HG03520 (cell line): Measurements from ENCODE around the gene KCNMB1.

Experiments
- ATAC-seq: cut with Tn5 transposase; IDR thresholded peaks from one replicate; pipeline ENCODE4 v1.9.1; 2021; ENCODE audit warnings: mild to moderate bottlenecking, moderate library complexity; ENCODE audit not compliant: unreplicated experiment

KCNMB1 gene

GRCh38 chr5:170416526-170416925 lies 27.4 kb upstream of the KCNMB1 start:
- ATAC-seq: no peak

- no peak for ATAC-seq
These were observed 25.6 kb upstream of the KCNMB1 start for GRCh38 chr5:170414786-170415185.

- ATAC-seq: no peak
These were observed 24.7 kb upstream of the KCNMB1 start for GRCh38 chr5:170413897-170414296.

GRCh38 chr5:170411100-170411499 lies 21.9 kb upstream of the KCNMB1 start:
- no peak for ATAC-seq

GRCh38 chr5:170410401-170410800 lies 21.2 kb upstream of the KCNMB1 start:
- no peak for ATAC-seq

- no peak for ATAC-seq
These were observed 19.9 kb upstream of the KCNMB1 start for GRCh38 chr5:170408877-170409660.

GRCh38 chr5:170408226-170408625 lies 19.1 kb upstream of the KCNMB1 start:
- ATAC-seq: no peak

- ATAC-seq: no peak
These were observed 17.9 kb upstream of the KCNMB1 start for GRCh38 chr5:170407062-170407461.

- ATAC-seq: no peak
These were observed 16.6 kb upstream of the KCNMB1 start for GRCh38 chr5:170405817-170406216.

GRCh38 chr5:170404398-170404797 lies 15.2 kb upstream of the KCNMB1 start:
- no peak for ATAC-seq

GRCh38 chr5:170403675-170404074 lies 14.5 kb upstream of the KCNMB1 start:
- no peak for ATAC-seq

- no peak for ATAC-seq
These were observed 13.3 kb upstream of the KCNMB1 start for GRCh38 chr5:170402508-170402907.

GRCh38 chr5:170397059-170397458 lies 7.9 kb upstream of the KCNMB1 start:
- ATAC-seq: no peak

- ATAC-seq: no peak
These were observed 4.8 kb upstream of the KCNMB1 start for GRCh38 chr5:170393958-170394357.

- ATAC-seq: no peak
These were observed 4.1 kb upstream of the KCNMB1 start for GRCh38 chr5:170393235-170393634.

GRCh38 chr5:170390472-170390871 lies 1.3 kb upstream of the KCNMB1 start:
- ATAC-seq: no peak

GRCh38 chr5:170389550-170389892 lies 354 bp upstream of the KCNMB1 start:
- no peak for ATAC-seq

GRCh38 chr5:170387775-170388639 lies 1.2 kb downstream of the KCNMB1 start:
- no peak for ATAC-seq

GRCh38 chr5:170386743-170387395 lies 2.3 kb downstream of the KCNMB1 start:
- no peak for ATAC-seq

GRCh38 chr5:170383227-170383626 lies 5.9 kb downstream of the KCNMB1 start:
- ATAC-seq: no peak

GRCh38 chr5:170382790-170383189 lies 6.4 kb downstream of the KCNMB1 start:
- ATAC-seq: no peak
